ENCODE measurements around the gene TTYH2. TPM values are rescaled to one million over a fixed set of nuclear protein-coding genes. Genes with fewer than 3 reads are reported as not detected.
"Not testable (repeated sequence)": the region's sequence is repeated elsewhere in the genome, so short reads cannot be mapped to it uniquely, and the experiment has no call there.

Gene TTYH2
- total and polyA plus RNA-seq, 5 donors: 15.5 to 30.4 (median 19.4) TPM

DNA sequence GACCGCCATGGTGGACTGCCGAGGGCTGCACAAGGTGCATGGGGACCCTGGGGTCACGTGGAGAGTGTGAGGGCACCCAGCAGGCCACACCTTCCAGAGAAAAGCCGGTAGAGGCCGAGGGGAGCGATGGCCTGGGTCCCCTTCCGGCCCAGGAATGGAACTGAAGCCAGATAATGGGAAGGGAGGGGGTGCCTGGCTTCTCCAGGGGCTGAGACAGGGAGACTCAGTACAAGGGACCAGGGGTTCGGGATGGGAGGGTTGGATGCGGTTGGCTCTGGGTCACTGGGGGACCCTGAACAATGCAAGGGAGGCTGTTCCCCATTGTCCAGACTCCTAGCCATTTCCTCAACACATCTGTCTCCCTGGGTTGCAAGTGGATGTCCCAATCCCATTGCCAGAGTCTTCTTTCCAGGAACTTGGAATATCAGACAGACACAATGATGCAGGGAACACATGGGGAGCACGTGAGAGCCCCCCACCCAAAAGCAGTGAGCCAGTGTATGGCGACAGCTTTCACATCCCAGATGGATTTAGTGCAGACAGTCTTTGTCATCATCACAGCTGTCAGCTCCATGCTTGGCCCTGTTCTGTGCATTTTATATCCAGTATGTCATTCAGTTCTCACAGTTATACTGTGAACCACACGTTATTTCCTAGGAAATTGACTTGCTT, 37.1 kb downstream of the TTYH2 start:
- ATAC-seq: no peak
- Histone ChIP-seq H3K27me3 (ENCODE audit: control insufficient read depth, insufficient read depth) (no peaks in the 10 kb centered on the region), H3K4me1 (ENCODE audit: control insufficient read depth, insufficient read depth, low read length) (no peaks in the 10 kb centered on the region), H3K4me3 (ENCODE audit: low read length) (no peak overlapping the region), H3K9me3 (ENCODE audit: control insufficient read depth, low read length) (no peaks in the 10 kb centered on the region), H3K27ac (ENCODE audit: low read length) (no peak overlapping the region)
- DNase-seq: no peak
- intact Hi-C loops (cut with DNase I): no loop called here
- 69% methylated on average over 12 of the region's 12 CpGs for WGBS

DNA sequence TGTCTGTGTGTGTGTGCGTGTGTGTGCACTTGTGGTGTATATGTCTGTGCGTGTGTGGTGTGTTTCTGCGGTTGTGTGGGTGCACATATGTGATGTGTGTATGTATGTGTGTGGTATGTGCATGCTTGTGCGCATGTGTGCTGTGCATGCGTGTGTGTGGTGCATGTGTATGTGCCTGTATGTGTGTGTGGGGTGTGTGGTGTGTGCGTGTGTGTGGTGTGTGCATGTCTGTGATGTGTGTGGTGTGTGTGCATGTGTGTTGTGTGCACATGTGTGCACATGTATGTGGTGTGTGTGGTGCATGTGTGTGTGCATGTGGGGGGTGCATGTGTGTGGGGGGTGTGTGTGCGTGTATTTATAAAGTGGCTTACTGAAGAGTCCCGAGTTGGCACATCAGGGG, 37.7 kb downstream of the TTYH2 start:
- WGBS: 81% methylated on average over 8 of the region's 8 CpGs
- Histone ChIP-seq H3K4me1 (ENCODE audit: control insufficient read depth, insufficient read depth, low read length) (no peaks in the 10 kb centered on the region), H3K4me3 (ENCODE audit: low read length) (no peak overlapping the region), H3K9me3 (ENCODE audit: control insufficient read depth, low read length) (no peaks in the 10 kb centered on the region), H3K27me3 (ENCODE audit: control insufficient read depth, insufficient read depth) (no peaks in the 10 kb centered on the region), H3K27ac (ENCODE audit: low read length) (no peak overlapping the region)
- intact Hi-C loops (cut with DNase I): no loop called here
- DNase-seq: no peak
- ATAC-seq: no peak

DNA sequence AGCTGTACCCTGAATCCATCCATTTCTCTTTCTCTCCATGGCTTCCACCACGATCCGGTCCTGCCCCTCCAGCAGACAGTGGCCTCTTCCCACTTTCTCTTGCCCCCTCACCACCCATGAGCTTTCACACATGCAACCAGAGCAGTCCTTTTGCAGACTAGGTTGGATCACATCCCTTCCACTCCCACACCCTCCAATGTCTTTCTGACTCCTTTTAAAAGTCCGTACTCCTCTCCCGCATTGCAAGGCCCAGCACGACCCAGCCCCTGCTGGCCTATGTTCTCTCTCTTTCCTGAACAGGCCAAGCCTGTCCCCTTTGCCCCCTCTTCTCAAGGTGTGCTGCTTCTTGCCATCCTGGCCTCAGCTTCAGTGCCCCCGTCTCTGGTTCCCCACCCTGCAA, 38.2 kb downstream of the TTYH2 start:
- 76% methylated on average over 6 of the region's 6 CpGs for WGBS
- intact Hi-C loops (cut with DNase I): no loop called here
- Histone ChIP-seq H3K27me3 (ENCODE audit: control insufficient read depth, insufficient read depth) (no peaks in the 10 kb centered on the region), H3K27ac (ENCODE audit: low read length) (no peak overlapping the region), H3K4me1 (ENCODE audit: control insufficient read depth, insufficient read depth, low read length) (no peaks in the 10 kb centered on the region), H3K9me3 (ENCODE audit: control insufficient read depth, low read length) (no peaks in the 10 kb centered on the region), H3K4me3 (ENCODE audit: low read length) (no peak overlapping the region)
- no peak for ATAC-seq
- no peak for DNase-seq

DNA sequence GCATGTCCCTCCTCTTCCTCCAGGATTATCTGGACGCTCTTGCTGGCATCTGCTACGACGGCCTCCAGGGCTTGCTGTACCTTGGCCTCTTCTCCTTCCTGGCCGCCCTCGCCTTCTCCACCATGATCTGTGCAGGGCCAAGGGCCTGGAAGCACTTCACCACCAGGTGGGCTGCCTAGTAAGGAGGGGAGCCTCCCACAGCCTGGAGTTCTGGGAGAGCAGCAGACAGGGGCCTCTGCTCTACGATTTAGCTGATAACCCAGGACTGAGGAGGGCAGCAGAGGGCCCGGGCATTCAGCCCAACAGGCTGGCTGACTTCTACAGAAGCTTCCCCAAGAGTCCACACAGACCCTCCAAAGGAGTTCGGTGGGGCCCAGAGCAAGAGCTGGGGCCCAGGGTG, 38.8 kb downstream of the TTYH2 start:
- no peaks in the 10 kb centered on the region for H3K27me3 ChIP-seq (ENCODE audit: control insufficient read depth, insufficient read depth)
- no peak overlapping the region for H3K27ac ChIP-seq (ENCODE audit: low read length)
- DNase-seq (no peak), ATAC-seq (no peak)
- intact Hi-C loops (cut with DNase I): no loop called here
- H3K4me3 ChIP-seq (ENCODE audit: low read length): no peak overlapping the region
- H3K9me3 ChIP-seq (ENCODE audit: control insufficient read depth, low read length): no peaks in the 10 kb centered on the region
- no peaks in the 10 kb centered on the region for H3K4me1 ChIP-seq (ENCODE audit: control insufficient read depth, insufficient read depth, low read length)
- 62% methylated on average over 8 of the region's 8 CpGs for WGBS

DNA sequence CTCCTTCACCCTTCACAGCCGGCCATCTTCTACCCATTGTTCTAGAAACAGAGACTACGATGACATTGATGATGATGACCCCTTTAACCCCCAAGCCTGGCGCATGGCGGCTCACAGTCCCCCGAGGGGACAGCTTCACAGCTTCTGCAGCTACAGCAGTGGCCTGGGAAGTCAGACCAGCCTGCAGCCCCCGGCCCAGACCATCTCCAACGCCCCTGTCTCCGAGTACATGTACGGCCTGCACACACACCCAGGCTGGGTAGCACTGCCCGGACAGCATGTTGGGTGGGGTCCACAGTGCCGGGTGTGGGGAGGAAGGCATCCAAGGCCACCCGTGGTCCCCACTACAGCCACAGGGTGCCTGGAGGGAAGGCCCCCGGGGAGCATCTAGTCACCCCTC, 39.7 kb downstream of the TTYH2 start:
- no peak overlapping the region for H3K27ac ChIP-seq (ENCODE audit: low read length)
- WGBS: 88% methylated on average over 13 of the region's 13 CpGs
- intact Hi-C loops (cut with DNase I): no loop called here
- no peaks in the 10 kb centered on the region for H3K9me3 ChIP-seq (ENCODE audit: control insufficient read depth, low read length)
- no peaks in the 10 kb centered on the region for H3K4me1 ChIP-seq (ENCODE audit: control insufficient read depth, insufficient read depth, low read length)
- ATAC-seq (no peak), DNase-seq (no peak)
- H3K4me3 ChIP-seq (ENCODE audit: low read length): no peak overlapping the region
- no peaks in the 10 kb centered on the region for H3K27me3 ChIP-seq (ENCODE audit: control insufficient read depth, insufficient read depth)

DNA sequence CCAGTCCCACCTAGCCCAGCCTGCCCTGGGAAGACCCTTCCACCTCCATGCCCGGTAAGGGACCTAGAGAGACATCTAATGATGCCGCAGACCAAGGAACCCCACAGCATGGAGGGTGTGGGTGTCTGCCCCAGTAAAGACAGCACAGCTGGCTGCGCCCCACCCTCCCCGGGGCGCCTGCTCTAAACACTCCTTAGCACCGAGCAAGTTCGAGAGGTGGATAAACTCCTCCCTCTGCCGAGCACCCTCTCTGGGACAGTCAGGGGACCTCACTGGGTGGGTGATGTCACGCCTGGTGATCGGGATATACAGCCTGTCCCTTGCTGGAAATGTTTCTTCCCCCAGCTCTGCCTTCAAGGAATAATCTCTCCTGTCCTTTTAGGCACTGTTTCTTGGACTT, 43.9 kb downstream of the TTYH2 start:
- DNase-seq: no peak
- intact Hi-C loops (cut with DNase I): no loop called here
- Histone ChIP-seq H3K27me3 (ENCODE audit: control insufficient read depth, insufficient read depth) (no peaks in the 10 kb centered on the region), H3K9me3 (ENCODE audit: control insufficient read depth, low read length) (no peaks in the 10 kb centered on the region), H3K27ac (ENCODE audit: low read length) (no peak overlapping the region), H3K4me1 (ENCODE audit: control insufficient read depth, insufficient read depth, low read length) (no peaks in the 10 kb centered on the region), H3K4me3 (ENCODE audit: low read length) (no peak overlapping the region)
- whole genome bisulfite sequencing: 86% methylated on average over 10 of the region's 10 CpGs
- no peak for ATAC-seq

DNA sequence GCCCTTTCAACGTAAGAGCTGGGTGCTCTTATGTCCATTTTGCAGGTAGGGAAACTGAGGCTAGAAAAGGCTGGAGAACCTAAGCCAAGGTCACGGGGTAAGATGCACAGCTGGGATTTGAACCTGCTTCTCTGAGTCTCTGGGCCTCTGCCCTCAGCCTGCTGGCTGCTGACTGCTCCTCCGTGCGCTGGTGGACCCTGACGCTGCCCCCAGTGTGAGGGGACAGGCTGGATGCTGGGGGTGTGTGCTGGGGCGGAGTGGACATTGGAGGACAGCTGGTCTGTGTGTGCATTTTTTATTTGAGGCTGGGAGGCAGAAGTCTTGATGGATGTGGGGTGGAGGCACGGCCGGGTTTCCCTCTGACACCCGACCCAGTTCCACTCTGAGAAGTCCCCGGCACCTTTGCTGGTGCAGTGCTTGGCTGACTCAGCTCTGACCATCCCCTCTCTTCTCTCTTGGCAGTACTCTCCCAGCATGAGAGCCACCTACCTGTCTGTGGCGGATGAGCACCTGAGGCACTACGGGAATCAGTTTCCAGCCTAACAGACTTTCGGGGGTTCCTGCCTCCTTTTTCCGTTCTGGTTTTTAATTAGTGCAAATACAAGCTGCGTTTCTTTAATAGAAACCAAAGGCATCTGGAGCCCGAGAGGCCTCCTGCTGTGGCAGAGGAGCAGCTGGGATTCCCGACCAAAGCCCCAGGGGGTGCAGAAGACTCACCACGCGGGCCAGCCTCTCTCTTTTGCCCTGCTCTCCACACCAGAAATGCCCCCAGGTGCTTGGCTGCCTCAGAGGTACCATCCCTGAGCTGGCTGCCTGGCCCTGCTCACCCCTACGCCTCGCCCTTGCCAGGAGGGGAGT, 46.5 kb downstream of the TTYH2 start:
- 82% methylated on average over 21 of the region's 21 CpGs for WGBS
- intact Hi-C loops (cut with DNase I): no loop called here
- Histone ChIP-seq H3K27ac (ENCODE audit: low read length) (no peak overlapping the region), H3K4me3 (ENCODE audit: low read length) (no peak overlapping the region), H3K27me3 (ENCODE audit: control insufficient read depth, insufficient read depth) (no peaks in the 10 kb centered on the region), H3K4me1 (ENCODE audit: control insufficient read depth, insufficient read depth, low read length) (no peaks in the 10 kb centered on the region), H3K9me3 (ENCODE audit: control insufficient read depth, low read length) (no peaks in the 10 kb centered on the region)
- no peak for DNase-seq
- no peak for ATAC-seq

DNA sequence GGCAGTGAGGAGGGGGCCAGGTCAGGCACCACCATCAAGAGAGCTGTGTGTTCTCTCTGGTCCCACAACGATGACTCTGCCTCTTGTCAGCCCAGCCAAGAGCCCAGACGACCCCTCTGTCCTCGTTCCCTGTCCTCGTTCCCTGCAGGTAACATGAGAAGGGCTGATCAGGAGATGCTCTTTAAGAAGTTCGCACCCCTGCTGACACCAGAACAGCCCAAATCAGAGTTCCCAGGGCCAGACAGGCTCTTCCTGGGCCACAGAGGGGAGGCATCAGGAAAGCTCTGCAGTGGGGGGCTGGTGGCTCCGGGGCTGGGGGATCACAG, 47.1 kb downstream of the TTYH2 start:
- no peak overlapping the region for H3K27ac ChIP-seq (ENCODE audit: low read length)
- no peak for DNase-seq
- H3K27me3 ChIP-seq (ENCODE audit: control insufficient read depth, insufficient read depth): no peaks in the 10 kb centered on the region
- intact Hi-C loops (cut with DNase I): no loop called here
- H3K4me3 ChIP-seq (ENCODE audit: low read length): no peak overlapping the region
- no peaks in the 10 kb centered on the region for H3K9me3 ChIP-seq (ENCODE audit: control insufficient read depth, low read length)
- WGBS: 70% methylated on average over 6 of the region's 6 CpGs
- H3K4me1 ChIP-seq (ENCODE audit: control insufficient read depth, insufficient read depth, low read length): no peaks in the 10 kb centered on the region
- ATAC-seq: no peak

DNA sequence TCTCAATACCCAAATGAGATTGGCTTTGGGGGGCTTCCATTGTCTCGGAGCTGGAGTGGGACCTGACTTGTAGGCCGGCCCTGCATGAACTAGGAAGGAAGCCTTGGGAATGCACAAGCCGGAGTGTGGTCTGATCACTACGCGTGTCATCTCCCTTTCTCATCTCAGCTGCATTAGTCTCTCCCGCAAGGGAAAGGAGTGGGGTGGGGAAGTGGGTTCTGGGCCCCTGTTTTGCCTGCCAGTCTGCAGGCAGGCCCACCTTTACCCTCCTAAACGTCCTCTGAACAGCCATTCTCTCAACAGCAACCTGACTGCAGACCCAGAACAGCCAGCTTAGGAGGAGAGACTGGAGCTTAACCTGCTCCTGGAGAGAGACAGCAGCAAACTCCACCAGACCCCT, 49.2 kb downstream of the TTYH2 start:
- ATAC-seq (no peak), DNase-seq (no peak)
- intact Hi-C loops (cut with DNase I): no loop called here
- Histone ChIP-seq H3K27ac (ENCODE audit: low read length) (no peak overlapping the region), H3K4me3 (ENCODE audit: low read length) (no peak overlapping the region), H3K4me1 (ENCODE audit: control insufficient read depth, insufficient read depth, low read length) (no peaks in the 10 kb centered on the region), H3K9me3 (ENCODE audit: control insufficient read depth, low read length) (no peaks in the 10 kb centered on the region), H3K27me3 (ENCODE audit: control insufficient read depth, insufficient read depth) (no peaks in the 10 kb centered on the region)
- 84% methylated on average over 7 of the region's 7 CpGs for WGBS

DNA sequence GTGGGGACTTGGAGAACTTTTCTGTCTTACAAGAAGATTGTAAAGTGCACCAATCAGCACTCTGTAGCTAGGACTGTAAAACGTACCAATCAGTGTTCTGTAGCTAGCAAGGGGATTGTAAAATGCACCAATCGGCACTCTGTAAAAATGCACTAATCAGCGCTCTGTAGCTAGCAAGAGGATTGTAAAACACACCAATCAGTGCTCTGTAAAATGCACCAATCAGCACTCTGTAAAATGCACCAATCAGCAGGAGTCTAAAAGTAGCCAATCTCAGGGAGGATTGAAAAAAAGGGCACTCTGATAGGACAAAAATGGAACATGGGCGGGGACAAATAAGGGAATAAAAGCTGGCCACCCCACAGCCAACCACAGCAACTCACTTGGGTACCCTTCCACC, 53.7 kb downstream of the TTYH2 start:
- H3K27ac ChIP-seq (ENCODE audit: low read length); DNase-seq; H3K4me3 ChIP-seq (ENCODE audit: low read length); intact Hi-C loops (cut with DNase I); H3K4me1 ChIP-seq (ENCODE audit: control insufficient read depth, insufficient read depth, low read length); ATAC-seq; H3K9me3 ChIP-seq (ENCODE audit: control insufficient read depth, low read length); H3K27me3 ChIP-seq (ENCODE audit: control insufficient read depth, insufficient read depth): not testable (repeated sequence)
- WGBS: 93% methylated on average over 4 of the region's 4 CpGs

DNA sequence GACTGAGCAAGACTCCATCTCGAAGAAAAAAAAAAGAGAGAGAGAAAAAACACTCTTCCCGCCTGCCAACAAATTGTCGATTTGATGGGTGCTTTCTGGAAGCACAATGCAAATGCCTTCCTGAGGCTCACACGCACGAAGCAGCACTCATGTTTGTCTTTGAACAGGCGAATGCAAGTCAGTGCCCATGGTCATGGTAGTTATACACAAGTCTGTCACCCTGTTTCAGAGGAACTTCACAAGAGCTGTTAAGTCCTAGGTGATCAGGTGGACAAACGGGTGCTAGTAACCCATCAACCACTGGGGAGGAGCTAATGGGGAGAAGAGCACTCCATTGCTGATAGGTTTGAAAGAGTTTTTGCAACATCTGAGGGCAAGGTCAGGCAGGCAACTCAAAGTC, 54.2 kb downstream of the TTYH2 start:
- H3K4me3 ChIP-seq (ENCODE audit: low read length): no peak overlapping the region
- H3K4me1 ChIP-seq (ENCODE audit: control insufficient read depth, insufficient read depth, low read length): peaks cover 7% of the 10 kb centered on the region
- no peaks in the 10 kb centered on the region for H3K9me3 ChIP-seq (ENCODE audit: control insufficient read depth, low read length)
- 96% methylated on average over 7 of the region's 7 CpGs for WGBS
- ATAC-seq (no peak), DNase-seq (no peak)
- no peaks in the 10 kb centered on the region for H3K27me3 ChIP-seq (ENCODE audit: control insufficient read depth, insufficient read depth)
- no peak overlapping the region for H3K27ac ChIP-seq (ENCODE audit: low read length)
- intact Hi-C loops (cut with DNase I): no loop called here

All from right cardiac atrium (tissue), 5 donors.